ENCODE results near the gene IQCE.

IQCE gene

GRCh38 chr7:2652736-2653060 is 93.9 kb downstream of the IQCE start:
- Histone ChIP-seq H3K4me3 (ENCODE audit: low read depth, low read length) (no peak overlapping the region), H3K9me3 (ENCODE audit: severe bottlenecking) (no peaks in the 10 kb centered on the region), H3K36me3 (peaks cover 54% of the 10 kb centered on the region), H3K27me3 (ENCODE audit: insufficient read depth, low read depth, severe bottlenecking) (no peaks in the 10 kb centered on the region), H3K27ac (no peak overlapping the region)
- DNase-seq: no peak
- TF ChIP-seq CTCF (IDR thresholded peaks at IDR 0.05; ENCODE audit: low read depth, low read length): no peak

- no peak for TF ChIP-seq CTCF (IDR thresholded peaks at IDR 0.05; ENCODE audit: low read depth, low read length)
- Histone ChIP-seq H3K9me3 (ENCODE audit: severe bottlenecking) (no peaks in the 10 kb centered on the region), H3K36me3 (peaks cover 53% of the 10 kb centered on the region), H3K4me3 (ENCODE audit: low read depth, low read length) (no peak overlapping the region), H3K27ac (no peak overlapping the region), H3K27me3 (ENCODE audit: insufficient read depth, low read depth, severe bottlenecking) (no peaks in the 10 kb centered on the region)
- no peak for DNase-seq
Measured at GRCh38 chr7:2654059-2654458, 95.3 kb downstream of the IQCE start.

GRCh38 chr7:2655870-2656614 is 97.3 kb downstream of the IQCE start:
- Histone ChIP-seq H3K36me3 (peaks cover 55% of the 10 kb centered on the region), H3K27me3 (ENCODE audit: insufficient read depth, low read depth, severe bottlenecking) (no peaks in the 10 kb centered on the region), H3K4me3 (ENCODE audit: low read depth, low read length) (no peak overlapping the region), H3K27ac (no peak overlapping the region), H3K9me3 (ENCODE audit: severe bottlenecking) (no peaks in the 10 kb centered on the region)
- DNase-seq: no peak
- TF ChIP-seq CTCF (IDR thresholded peaks at IDR 0.05; ENCODE audit: low read depth, low read length): no peak

GRCh38 chr7:2657208-2657607 is 98.4 kb downstream of the IQCE start:
- peaks cover 58% of the 10 kb centered on the region for H3K36me3 ChIP-seq
- no peak for TF ChIP-seq CTCF (IDR thresholded peaks at IDR 0.05; ENCODE audit: low read depth, low read length)
- H3K27me3 ChIP-seq (ENCODE audit: insufficient read depth, low read depth, severe bottlenecking): no peaks in the 10 kb centered on the region
- H3K9me3 ChIP-seq (ENCODE audit: severe bottlenecking): no peaks in the 10 kb centered on the region
- H3K4me3 ChIP-seq (ENCODE audit: low read depth, low read length): no peak overlapping the region
- H3K27ac ChIP-seq: no peak overlapping the region
- DNase-seq: no peak

- H3K27me3 ChIP-seq (ENCODE audit: insufficient read depth, low read depth, severe bottlenecking): no peaks in the 10 kb centered on the region
- H3K4me3 ChIP-seq (ENCODE audit: low read depth, low read length): no peak overlapping the region
- peaks cover 62% of the 10 kb centered on the region for H3K36me3 ChIP-seq
- no peak for TF ChIP-seq CTCF (IDR thresholded peaks at IDR 0.05; ENCODE audit: low read depth, low read length)
- no peak for DNase-seq
- no peaks in the 10 kb centered on the region for H3K9me3 ChIP-seq (ENCODE audit: severe bottlenecking)
- no peak overlapping the region for H3K27ac ChIP-seq
Measured at GRCh38 chr7:2657920-2658671, 99.3 kb downstream of the IQCE start.
